NAMALWA (cell line): Measurements from ENCODE around the gene VPS25.
A peak's percentile ranks its signal among the peaks of the same experiment; 100 is the strongest.

ENCODE experiments used
- DNase-seq: peaks from one replicate; pipeline ENCODE4 v3.0.0-alpha.2; 2015; ENCODE audit warnings: low spot score

The VPS25 gene

GRCh38 chr17:42795465-42795864 lies 22.2 kb downstream of the VPS25 start:
- no peak for DNase-seq

GRCh38 chr17:42796066-42796758 lies 23.0 kb downstream of the VPS25 start:
- DNase-seq = no peak

- DNase-seq = no peak
Observed at GRCh38 chr17:42797067-42798007, 24.1 kb downstream of the VPS25 start.

- no peak for DNase-seq
Observed at GRCh38 chr17:42798011-42798382, 24.7 kb downstream of the VPS25 start.

GRCh38 chr17:42798383-42799380 lies 25.4 kb downstream of the VPS25 start, which contains the start of the genes CNTD1 and COA3:
TSS of gene CNTD1 (plus strand) at chr17:42798861. CDS start at chr17:42799068, 207 bp downstream.
TSS of gene COA3 (minus strand) at chr17:42798704. CDS start at chr17:42798681, 23 bp downstream.
- DNase-seq = peak; percentile 87

- no peak for DNase-seq
Observed at GRCh38 chr17:42803074-42803883, 30.0 kb downstream of the VPS25 start.

- no peak for DNase-seq
Observed at GRCh38 chr17:42804918-42805367, 31.7 kb downstream of the VPS25 start.

- no peak for DNase-seq
Observed at GRCh38 chr17:42806249-42806648, 33.0 kb downstream of the VPS25 start.

GRCh38 chr17:42809250-42809649 lies 36.0 kb downstream of the VPS25 start:
- DNase-seq = no peak

- DNase-seq = no peak
Observed at GRCh38 chr17:42814633-42815399, 41.6 kb downstream of the VPS25 start.

- DNase-seq = no peak
Observed at GRCh38 chr17:42817866-42818265, 44.6 kb downstream of the VPS25 start.

- no peak for DNase-seq
Observed at GRCh38 chr17:42818379-42818778, 45.1 kb downstream of the VPS25 start.

- DNase-seq = peak; percentile 89
Observed at GRCh38 chr17:42819939-42820535, 46.8 kb downstream of the VPS25 start.

- no peak for DNase-seq
Observed at GRCh38 chr17:42821176-42821575, 47.9 kb downstream of the VPS25 start.

GRCh38 chr17:42827472-42827871 lies 54.2 kb downstream of the VPS25 start:
- no peak for DNase-seq
